HG03025 (cell line): ENCODE results near the gene FBXO40.

Experiments
- ATAC-seq: cut with Tn5 transposase; IDR thresholded peaks from one replicate; pipeline ENCODE4 v1.9.1; 2021; ENCODE audit warnings: mild to moderate bottlenecking, moderate library complexity; ENCODE audit not compliant: unreplicated experiment, low FRiP score

Gene FBXO40

DNA sequence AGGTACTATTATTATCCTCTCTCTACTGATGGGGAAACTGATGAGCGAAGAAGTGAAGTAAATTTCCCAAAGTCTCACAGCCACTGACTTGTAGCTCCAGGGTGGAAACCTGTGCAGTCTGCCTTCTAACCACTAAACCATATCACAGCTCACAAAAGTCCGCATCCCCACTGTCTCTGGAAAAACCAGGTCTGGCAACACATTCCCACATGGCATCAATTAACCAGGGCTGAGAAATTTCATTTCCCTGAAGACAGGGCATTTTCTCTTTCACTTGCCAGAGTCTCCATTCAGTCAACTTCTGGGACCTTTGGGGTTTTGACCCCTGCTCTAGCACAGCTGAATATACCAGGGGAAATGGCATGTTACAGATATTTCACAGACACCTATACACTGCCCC lies 26.5 kb downstream of the FBXO40 start:
- no peak for ATAC-seq

- no peak for ATAC-seq
These were observed 28.3 kb downstream of the FBXO40 start for GRCh38 chr3:121621491-121621890.

DNA sequence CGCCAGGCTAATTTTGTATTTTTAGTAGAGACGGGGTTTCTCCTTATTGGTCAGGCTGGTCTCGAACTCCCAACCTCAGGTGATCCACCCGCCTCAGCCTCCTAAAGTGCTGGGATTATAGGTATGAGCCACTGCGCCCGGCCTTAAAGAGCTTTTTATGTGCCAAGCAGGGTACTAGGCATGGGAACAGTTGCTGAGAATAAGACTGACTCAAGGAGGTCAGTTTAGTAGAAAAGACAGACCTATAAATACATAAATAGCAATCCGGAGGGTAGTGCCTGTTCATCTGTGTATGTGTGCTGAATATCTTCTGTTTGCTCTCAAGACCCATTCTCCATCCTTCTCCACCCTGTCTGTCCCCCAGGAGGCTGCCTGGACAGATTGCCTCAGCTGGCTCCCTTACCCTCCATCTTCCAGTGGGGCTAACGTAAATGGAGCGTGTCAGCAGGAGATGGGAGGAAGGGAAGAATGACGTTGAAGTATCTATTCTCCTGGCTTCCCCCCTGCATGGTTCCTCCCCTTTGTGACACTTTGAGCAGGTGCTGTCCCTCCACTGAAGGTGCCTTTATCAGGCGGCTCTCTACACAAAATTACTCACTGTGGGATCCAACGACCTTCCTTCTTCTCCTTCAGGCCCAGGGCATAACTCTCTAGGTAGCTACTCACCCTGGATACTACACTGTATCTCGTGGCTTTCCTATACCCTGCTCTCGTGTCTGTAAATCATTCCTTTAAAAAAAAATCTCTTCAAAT lies 31.1 kb downstream of the FBXO40 start:
- ATAC-seq = no peak

GRCh38 chr3:121626495-121626894 lies 33.3 kb downstream of the FBXO40 start:
- no peak for ATAC-seq

DNA sequence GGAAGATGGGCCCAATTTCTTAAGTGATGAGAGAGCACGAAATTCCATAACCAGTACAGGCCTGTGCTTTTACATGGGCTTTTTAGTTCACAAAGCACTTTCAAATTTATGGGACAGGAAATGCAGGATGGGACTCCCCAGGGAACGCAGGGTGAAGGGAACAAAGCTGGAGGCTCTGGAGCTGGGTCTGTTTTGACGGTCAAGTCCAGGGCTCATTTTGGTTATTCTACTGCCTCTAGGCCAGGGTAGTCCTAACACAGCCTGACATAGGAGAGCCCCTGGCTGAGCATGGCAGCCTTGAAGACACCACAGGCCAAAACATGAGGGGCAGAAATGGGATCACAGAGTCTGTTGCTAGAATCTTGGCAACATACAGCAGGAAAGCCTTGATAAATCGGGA lies 34.0 kb downstream of the FBXO40 start:
- ATAC-seq = no peak

DNA sequence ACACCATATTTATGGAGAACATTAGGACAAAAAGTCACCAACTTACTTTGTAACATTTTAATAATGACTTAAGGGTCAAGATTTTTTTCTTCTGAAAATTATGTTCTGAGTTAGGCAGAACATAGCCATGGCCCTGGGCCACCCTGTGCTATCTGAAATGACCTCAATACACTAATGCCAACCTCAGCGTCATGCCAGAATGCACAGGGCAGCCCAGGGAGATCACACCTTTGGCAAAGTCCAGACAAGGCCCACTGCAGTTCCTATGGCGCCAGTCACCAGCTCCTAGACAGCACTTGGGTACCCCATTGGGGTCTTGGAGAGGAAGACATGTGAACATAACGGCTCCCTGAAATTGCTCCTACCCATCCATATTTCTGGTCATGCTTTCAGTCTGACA lies 34.4 kb downstream of the FBXO40 start:
- no peak for ATAC-seq

- no peak for ATAC-seq
These were observed 36.4 kb downstream of the FBXO40 start for GRCh38 chr3:121629601-121630000.

GRCh38 chr3:121630355-121630754 lies 37.2 kb downstream of the FBXO40 start:
- ATAC-seq = no peak

DNA sequence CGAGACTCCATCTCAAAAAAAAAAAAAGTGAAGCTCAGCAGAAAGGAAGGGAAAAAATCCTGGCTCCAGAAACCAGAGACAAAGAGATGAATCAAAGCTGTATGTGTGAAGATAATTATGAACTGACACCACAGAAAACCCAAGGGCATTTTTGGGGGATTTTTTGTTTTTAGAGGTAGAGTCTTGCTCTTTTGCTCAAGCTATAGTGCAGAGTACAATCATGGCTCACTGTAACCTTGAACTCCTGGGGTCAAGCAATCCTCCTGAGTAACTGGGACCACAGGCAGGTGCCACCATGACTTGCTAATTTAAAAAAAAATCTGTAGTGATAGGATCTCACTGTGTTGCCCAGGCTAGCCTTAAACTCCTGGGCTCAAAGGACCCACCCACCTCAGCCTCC lies 44.7 kb downstream of the FBXO40 start:
- no peak for ATAC-seq

DNA sequence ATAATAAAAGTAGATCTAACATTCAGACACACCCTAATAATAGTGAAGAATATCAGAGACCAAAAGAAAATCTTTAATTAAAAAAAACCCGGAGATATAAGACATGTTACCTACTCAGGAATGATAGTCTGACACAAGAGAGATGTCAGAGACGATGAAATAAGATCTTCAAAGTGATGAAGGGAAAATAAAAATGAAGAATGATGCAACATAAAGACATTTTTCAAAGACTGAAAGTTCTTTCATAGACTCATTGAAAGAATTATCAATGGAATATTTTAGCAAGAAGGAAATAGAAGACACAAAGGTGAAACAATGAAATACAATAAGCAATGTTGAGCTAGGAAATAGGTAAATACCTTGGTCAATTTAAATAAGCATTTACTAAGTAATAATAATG lies 47.9 kb downstream of the FBXO40 start:
- no peak for ATAC-seq

- no peak for ATAC-seq
These were observed 49.6 kb downstream of the FBXO40 start for GRCh38 chr3:121642601-121643314.

DNA sequence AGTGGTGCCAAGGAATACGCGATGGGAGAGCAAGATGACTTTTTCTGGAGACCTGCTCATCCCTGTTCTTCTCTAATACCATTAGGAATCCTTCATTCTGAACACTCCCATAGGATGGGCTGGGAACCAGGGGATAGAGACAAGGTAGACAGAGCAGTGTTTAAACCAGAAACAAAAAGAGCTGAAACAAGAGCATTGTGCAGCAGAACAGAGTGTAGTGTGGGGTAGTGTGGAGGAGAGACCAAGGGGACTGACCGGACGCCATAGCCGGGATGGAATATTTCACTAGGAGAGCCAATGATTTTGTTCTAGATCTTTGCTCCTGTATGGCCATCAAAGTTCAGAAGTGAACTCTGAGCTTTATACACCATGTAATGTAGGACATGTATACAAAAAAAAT lies 51.9 kb downstream of the FBXO40 start:
- ATAC-seq = no peak

DNA sequence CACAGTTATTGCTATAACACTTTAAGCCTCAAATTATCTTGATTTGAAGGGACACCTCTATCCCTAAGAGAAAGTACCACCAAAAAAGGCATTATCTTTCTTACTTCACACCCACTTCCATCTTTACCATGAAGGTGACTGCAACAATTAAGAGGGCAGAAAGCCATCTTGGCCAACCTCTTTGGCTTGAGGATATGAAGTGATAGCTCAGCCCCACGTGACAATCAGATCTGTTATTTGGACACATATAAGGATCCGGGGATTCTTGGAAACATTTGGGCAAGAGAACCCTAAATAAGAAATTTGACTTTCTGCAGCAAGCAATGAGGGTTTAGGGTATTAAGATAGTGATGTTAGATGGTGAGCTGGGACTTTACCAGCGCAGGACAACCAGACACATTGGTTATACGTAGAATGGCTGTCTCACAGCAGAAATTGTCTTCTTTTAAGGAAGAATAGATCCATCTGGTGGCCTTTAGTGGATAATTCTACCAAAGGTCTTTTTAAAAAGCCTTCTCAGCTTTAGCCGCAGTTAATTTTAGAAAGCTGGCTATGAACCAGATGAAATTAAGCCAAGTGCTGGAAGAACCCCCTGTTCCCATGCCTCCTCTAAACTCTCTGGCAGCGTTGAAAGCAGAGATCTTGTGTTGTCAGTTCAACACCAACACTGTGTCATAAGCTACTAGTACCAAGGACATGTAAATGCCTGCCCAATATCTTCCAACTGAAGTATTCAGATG lies 55.2 kb downstream of the FBXO40 start:
- ATAC-seq = no peak

GRCh38 chr3:121649645-121650044 lies 56.5 kb downstream of the FBXO40 start:
- ATAC-seq = no peak

DNA sequence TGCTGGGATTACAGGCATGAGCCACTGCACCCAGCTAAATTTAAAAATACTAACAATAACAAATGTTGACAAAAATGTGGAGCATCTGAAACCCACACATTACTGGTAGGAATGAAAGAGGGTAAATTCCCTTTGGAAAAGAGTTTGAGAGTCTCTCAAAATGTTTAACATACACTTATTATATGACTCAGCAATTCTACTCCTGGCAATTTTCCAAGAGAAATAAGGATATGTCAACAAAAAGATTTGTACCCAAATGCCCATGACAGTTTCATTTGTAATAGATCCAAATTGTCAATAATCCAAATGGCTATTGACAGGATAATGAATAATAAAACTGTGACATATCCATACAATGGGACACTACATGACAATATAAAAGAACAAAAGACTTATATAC lies 58.5 kb downstream of the FBXO40 start:
- ATAC-seq = no peak

DNA sequence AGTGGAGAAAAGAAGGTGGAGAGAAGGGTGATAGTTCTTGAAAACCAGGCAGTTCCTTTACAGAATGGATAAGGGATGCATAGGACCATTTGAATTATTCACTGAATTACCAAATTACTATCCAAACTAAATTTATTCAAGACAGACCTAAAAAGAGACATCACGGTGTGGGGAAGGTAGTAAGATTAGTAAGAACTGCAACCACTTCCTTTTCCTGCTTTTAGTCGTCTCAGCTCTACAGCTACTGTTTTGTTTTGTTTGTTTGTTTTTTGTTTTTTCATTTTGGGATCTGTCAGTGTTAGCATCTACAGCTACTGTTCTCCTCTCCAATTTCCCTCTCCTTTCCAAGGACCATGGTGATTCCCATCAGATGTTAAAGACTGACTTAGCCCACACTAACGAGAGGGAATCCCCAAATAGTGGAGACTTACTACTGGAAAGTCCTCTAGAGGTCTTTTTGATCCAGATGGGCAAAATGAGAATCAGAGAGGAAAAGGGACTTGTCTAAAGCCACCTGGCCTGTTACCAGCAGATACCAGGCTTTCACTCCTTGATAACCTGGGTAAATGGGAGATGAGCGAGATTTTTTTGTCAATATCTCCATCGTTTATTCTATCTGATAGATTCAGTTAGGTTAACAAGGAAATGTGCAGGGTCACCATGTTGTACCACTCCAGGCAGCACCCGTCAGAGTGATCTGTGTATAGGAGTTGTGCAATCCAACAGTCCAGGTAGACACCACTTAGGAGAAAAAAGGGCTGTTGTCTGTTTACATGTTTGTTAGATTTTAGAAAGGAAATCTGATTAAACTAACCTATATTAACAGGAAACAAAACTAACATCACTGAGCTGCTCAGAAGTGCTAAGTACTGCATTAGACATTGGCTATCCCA lies 61.6 kb downstream of the FBXO40 start:
- no peak for ATAC-seq

GRCh38 chr3:121658716-121659435 lies 65.7 kb downstream of the FBXO40 start:
- no peak for ATAC-seq

DNA sequence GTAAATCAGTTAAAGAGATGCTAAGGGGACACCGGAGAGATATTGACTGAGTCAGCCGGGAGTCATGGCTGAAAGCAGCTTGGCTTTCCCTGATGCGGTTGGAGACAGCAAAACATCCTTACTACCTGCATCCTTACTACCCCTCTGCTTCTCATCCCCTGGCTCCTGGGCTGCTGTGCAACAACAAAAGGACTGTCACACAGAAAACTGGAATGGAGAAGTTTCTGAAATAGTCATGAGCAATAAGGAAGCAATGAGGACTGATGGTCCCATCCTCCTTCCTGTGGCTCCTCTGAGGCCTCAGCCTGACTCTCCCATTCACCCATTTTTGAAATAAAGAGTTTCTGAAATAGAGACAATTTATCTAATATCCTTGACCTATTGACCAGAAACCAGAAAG lies 66.4 kb downstream of the FBXO40 start:
- no peak for ATAC-seq

DNA sequence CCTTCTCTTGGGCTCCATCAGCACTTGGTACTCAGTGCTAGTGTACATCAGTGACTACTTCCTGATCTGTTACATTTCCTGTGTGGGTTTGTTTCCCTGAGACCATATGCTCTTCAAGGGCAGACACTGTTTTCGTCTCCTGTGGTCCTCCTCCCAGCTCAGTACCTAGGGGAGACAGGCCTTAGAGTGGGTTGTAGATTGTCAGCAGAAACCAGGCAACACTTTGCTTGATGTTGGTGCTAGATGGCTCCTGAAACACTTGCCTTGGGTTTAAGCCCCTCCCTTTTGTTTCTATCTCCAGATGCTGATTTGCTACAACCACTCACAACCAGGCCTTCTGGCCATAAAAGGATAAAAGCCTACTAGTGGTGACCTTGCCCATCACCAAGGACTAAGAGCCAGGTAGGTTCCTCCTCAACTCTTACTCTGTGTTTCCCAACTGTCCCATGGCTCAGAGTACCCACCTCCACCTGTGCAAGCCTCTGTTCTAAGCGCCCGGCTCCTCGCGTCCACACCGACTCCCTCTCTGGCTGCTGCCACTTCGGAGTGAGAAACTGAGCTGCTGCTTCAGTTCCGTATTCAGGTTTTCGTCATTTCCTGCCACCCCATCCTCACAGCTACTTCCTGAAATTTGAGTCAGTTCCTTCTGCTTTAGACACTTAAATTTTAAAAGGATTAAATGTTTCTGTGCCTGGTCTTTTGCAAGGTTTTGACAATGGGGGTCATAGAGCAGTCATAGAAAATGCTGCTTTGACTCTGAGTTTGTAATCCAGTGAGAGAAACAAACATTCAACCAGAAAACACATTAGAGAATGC lies 67.4 kb downstream of the FBXO40 start, which contains the start of gene HCLS1:
HCLS1 (minus strand) TSS at position 548 of the 816 bp plus-strand sequence. CDS start 2,556 bp downstream, outside the sequence.
- peak; percentile 77 for ATAC-seq
